Gastroesophageal sphincter (tissue), 3 donors: ENCODE results near the gene LRFN2.

Experiments used
- EP300 ChIP-seq: sonication (generic); formaldehyde crosslinking; IDR thresholded peaks from one replicate; pipeline ENCODE4 v1.6.1; 2017; ENCODE audit warnings: antibody characterized with exemption, mild to moderate bottlenecking
- POLR2A ChIP-seq, 2 donors: fragments of 450-650 bp; IDR thresholded peaks; one replicate each; pipeline ENCODE4 v1.6.1; 2017; ENCODE audit warnings: antibody characterized with exemption in 2 of 2, mild to moderate bottlenecking in 2 of 2, moderate library complexity in 1 of 2
- POLR2AphosphoS5 ChIP-seq: sonication (generic); formaldehyde crosslinking; IDR thresholded peaks from one replicate; pipeline ENCODE4 v1.6.1; 2017; ENCODE audit warnings: antibody characterized with exemption
- TF ChIP-seq, protein P1 (sequence below), 4 experiments: fragments of 200-600 bp in 2 of 4; fragments of 450-650 bp in 2 of 4; sonication (generic) in 1 of 4; IDR thresholded peaks; one replicate each; pipeline ENCODE4 v1.5.1; 2017 to 2019; ENCODE audit warnings: antibody characterized with exemption in 4 of 4, mild to moderate bottlenecking in 2 of 4, moderate library complexity in 2 of 4

DNA sequence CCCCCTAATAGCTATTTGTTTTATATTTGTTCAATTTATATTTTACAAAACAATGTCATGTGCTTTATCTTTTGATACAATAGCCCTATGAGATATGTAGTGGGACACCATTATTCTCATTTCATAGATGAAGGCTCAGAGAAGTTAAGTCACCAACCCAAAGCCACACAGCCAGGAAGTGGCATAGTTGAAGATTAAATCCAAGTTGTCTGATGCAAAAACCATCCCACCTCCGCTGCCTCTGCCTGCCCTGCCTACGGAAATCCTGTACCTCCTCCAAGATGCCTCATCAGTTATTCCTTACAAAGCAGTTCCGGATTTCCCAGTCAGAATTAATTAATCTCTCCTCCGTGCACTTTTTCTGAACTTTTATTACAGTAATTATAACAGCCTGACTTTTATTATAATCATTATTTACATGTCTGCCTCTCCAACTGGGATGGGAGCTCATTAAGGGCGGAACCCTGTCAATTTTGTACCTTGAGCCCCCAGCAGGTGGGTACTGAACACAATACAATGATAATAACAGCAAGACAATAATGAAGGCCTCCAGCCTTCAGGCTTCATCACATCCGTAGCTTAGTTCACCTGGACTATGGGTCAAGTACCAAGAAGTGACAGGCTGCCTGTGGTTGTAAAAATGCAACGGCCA lies 54.7 kb downstream of the LRFN2 start:
- no peak for TF ChIP-seq POLR2AphosphoS5
- TF ChIP-seq, protein P1, sequence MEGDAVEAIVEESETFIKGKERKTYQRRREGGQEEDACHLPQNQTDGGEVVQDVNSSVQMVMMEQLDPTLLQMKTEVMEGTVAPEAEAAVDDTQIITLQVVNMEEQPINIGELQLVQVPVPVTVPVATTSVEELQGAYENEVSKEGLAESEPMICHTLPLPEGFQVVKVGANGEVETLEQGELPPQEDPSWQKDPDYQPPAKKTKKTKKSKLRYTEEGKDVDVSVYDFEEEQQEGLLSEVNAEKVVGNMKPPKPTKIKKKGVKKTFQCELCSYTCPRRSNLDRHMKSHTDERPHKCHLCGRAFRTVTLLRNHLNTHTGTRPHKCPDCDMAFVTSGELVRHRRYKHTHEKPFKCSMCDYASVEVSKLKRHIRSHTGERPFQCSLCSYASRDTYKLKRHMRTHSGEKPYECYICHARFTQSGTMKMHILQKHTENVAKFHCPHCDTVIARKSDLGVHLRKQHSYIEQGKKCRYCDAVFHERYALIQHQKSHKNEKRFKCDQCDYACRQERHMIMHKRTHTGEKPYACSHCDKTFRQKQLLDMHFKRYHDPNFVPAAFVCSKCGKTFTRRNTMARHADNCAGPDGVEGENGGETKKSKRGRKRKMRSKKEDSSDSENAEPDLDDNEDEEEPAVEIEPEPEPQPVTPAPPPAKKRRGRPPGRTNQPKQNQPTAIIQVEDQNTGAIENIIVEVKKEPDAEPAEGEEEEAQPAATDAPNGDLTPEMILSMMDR (IDR thresholded peaks at IDR 0.05): no peak
- no peak for TF ChIP-seq POLR2A (IDR thresholded peaks at IDR 0.05)
- TF ChIP-seq EP300: no peak
